Placental pericyte (primary cell): Measurements from ENCODE around the gene SEPTIN5. TPM values are rescaled to one million over a fixed set of nuclear protein-coding genes. Genes with fewer than 3 reads are reported as not detected.

Experiments used
- total RNA-seq: library from RNA; depleted of rRNA; stranded (reverse); fragments of >200 nt; gene quantifications from 2 replicates; pipeline ENCODE4 v1.2.3, GENCODE V29; 2012

SEPTIN5 gene
- 17.0 and 61.9 TPM in 2 replicates for total RNA-seq

DNA sequence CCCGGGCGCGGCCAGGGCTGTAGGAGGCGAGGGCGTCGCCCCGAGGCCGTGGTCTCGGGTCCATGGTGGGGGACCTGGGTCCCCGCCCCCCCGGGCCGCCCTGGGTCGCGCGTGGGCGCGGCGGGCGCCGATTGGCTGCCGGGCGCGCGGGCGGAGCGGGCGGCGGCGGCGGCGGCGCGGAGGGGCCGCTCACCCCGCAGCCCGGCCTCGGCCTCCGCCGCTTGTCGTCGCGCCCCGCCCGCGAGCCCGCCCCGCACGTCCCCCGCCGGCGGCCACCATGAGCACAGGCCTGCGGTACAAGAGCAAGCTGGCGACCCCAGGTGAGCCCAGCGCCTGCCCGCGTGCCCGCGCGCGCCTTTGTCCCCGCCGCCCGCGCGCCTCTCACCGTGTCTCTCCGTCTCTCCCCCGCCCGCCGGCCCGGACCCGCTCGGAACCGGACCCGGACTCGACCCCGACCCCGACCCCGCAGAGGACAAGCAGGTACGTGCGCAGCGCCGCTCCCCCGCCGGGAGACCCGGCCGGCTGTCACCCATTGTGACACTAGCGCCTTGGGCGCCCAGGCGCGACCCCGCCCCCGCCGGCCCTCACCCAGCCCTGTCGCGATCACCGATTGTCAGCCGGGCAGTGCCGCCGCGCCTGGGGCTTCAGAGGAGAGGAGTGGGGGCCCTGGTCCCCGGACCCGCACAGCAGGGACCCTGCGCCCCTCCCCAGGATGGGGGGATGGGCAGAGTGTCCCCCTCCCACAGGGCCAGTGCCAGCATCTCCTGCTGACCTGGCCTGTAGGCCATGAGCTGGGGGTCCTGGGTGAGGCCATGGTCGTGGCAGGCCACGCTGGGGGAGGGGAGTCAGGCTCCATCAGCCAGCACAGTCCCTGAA is at the start of gene SEPTIN5:
TSS of gene SEPTIN5 (plus strand) at position 192 of the 876 bp plus-strand sequence. CDS start at position 278, 86 bp downstream.

DNA sequence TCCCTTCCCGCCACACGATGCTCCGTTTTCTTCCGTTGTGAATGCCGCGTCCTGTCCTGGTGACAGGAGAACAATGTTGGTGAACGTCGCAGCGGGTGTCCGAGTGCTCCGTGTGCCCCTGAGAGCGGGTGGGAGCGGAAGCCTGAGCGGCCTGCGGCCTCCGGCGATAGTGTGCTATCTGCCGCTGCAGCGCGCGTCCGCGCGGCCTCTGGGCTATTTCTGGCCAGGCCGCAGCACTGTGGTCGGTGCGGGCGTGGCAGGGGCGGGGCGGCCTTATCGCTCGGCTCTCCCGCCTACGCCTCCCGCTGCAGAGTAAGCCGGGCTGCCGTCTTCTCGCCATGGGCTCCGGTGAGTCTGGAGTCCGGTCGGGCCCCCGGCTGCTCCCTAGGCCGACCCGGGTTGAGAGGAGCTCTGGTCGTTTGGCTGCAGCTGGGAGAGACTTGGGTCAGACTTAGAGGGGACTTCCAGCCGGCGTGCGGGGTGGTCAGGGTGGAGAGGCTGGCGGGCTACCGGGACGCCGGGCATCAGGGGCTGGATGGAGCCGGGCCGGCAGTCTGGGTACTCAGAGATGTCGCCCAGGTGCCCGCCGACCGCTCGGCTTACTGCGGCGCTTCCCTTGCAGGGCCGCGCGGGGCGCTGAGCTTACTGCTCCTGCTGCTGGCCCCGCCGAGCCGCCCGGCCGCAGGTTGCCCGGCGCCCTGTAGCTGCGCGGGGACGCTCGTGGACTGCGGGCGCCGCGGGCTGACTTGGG is 9.1 kb downstream of the SEPTIN5 start, which contains the start of gene GP1BB:
TSS of gene GP1BB (plus strand) at position 308 of the 751 bp plus-strand sequence. CDS start at position 339, 31 bp downstream.

DNA sequence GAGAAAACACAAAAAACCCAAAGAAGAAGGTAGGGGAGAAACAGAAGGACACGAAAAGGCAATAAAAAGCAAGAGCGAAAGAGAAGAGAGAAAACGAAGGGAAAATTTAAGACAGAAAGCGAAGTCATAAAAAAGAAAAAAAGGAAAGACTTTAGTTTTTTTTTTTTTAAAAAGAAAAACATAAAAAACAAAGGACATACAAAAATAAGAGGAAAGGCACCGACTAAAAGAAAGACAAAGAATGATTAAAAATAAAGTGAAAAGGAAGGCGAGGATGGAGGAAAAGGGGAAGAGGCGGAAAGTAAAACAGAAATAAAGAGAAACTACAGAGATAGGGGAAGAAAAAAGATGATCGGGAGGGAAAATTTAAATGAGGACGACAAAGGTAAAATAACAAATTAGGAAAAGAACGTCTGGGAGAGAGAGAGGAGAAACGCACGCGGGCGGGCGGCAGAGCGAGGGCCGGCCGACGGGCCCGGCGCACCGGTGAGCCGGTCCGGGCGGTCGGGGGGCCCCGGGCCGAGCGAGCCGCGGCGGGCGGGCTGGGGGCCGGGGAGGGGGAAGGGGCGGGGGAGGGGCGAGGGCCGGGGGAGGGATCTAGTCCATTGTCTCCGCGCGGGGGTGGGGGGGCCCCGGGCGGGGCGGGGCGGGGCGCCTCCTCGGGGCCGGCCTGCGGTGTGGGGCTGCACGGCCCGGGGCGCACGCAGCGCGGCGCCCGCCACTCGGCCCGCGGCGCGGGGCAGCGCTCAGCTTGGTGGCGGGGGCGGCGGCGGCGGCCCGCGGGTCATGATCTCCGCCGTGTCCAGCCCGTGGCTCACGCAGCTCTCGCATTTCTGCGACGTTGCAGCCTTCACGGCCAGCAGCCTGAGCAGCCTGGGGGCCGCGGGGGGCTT is 46.0 kb downstream of the SEPTIN5 start, which contains the start of gene TBX1:
TSS of gene TBX1 (plus strand) at position 721 of the 893 bp plus-strand sequence. CDS start at position 787, 66 bp downstream.

Other genes starting within 250 kb of the SEPTIN5 start
- gene UFD1, start 235.3 kb upstream of the SEPTIN5 start, total RNA-seq: 82.5 and 90.3 TPM in 2 replicates
- gene CDC45, start 234.6 kb upstream of the SEPTIN5 start, total RNA-seq: 1.8 and 30.8 TPM in 2 replicates
- 0.22 and 0.29 TPM in 2 replicates for gene CLDN5, start 190.1 kb upstream of the SEPTIN5 start, total RNA-seq
- gene GP1BB, start 9.0 kb downstream of the SEPTIN5 start, total RNA-seq: 2.1 and 3.5 TPM in 2 replicates
- gene TBX1, start 46.3 kb downstream of the SEPTIN5 start, total RNA-seq: not detected in 2 replicates
- 4.8 and 9.6 TPM in 2 replicates for gene GNB1L, start 140.4 kb downstream of the SEPTIN5 start, total RNA-seq
- gene RTL10, start 140.4 kb downstream of the SEPTIN5 start, total RNA-seq: 7.0 and 19.5 TPM in 2 replicates
- 219 and 292 TPM in 2 replicates for gene COMT, start 227.3 kb downstream of the SEPTIN5 start, total RNA-seq
- 22.3 and 28.8 TPM in 2 replicates for gene TXNRD2, start 227.3 kb downstream of the SEPTIN5 start, total RNA-seq